Coronary artery (tissue), 2 donors: ENCODE measurements around the gene SPAG9.

ENCODE experiments used
- DNase-seq: peaks from one replicate; pipeline ENCODE4 v3.0.0-alpha.2; 2017; ENCODE audit warnings: low spot score
- H3K27ac ChIP-seq, 2 donors: fragments of 200-600 bp; sonication (generic); one replicate each; pipeline ENCODE4 v1.5.1; 2016 to 2019
- H3K4me3 ChIP-seq: fragments of 200-600 bp; sonication (generic); 2 replicates; pipeline ENCODE4 v1.5.1; 2016; ENCODE audit warnings: mild to moderate bottlenecking, moderate library complexity
- TF ChIP-seq, protein P1 (sequence below): fragments of 200-600 bp; sonication (generic); IDR thresholded peaks from one replicate; pipeline ENCODE4 v1.5.1; 2019; ENCODE audit warnings: antibody characterized with exemption

SPAG9 gene

DNA sequence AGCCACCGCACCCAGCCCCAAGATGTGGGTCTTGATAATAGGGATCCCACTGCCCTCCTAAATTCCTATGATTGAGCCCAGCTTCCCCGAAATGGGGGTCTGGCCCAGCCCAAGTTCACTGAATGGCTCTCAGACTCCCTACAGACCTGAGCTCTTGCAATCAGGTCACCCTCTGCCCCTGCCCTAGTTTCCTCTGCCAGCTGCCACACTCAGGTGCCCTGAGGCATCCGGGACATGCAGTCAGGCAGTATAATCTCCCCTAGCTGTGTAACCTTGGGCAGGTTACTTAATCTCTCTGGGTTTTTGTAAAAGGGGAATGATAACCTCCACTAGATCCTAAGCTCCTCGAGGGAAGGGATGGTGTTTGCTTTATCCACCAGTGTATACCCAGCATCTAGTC lies 193.4 kb downstream of the SPAG9 start:
- H3K4me3 ChIP-seq: no peak overlapping the region
- TF ChIP-seq, protein P1, sequence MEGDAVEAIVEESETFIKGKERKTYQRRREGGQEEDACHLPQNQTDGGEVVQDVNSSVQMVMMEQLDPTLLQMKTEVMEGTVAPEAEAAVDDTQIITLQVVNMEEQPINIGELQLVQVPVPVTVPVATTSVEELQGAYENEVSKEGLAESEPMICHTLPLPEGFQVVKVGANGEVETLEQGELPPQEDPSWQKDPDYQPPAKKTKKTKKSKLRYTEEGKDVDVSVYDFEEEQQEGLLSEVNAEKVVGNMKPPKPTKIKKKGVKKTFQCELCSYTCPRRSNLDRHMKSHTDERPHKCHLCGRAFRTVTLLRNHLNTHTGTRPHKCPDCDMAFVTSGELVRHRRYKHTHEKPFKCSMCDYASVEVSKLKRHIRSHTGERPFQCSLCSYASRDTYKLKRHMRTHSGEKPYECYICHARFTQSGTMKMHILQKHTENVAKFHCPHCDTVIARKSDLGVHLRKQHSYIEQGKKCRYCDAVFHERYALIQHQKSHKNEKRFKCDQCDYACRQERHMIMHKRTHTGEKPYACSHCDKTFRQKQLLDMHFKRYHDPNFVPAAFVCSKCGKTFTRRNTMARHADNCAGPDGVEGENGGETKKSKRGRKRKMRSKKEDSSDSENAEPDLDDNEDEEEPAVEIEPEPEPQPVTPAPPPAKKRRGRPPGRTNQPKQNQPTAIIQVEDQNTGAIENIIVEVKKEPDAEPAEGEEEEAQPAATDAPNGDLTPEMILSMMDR: no peak
- no peak for DNase-seq
- H3K27ac ChIP-seq: no peak overlapping the region

DNA sequence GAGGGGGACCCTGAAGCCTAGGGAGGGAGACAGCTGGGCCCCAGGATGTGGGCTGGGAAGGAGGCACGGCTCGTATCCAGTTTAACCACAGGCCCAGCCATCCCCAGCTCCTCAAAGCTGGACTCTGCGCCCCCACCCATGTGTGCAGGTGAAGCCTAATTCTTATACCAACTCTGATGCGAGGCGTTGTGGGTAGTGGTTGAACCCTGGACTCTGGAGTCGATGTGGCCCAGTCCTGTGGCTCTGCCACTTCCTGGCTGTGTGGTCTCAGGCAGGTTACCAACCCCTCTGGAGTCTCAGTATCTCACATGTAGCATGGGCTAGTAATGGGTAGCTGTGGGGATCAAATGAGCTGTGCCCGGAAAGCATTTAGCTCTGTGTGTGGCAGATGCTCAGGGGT lies 194.1 kb downstream of the SPAG9 start:
- DNase-seq: no peak
- TF ChIP-seq, protein P1: no peak
- no peak overlapping the region for H3K27ac ChIP-seq

DNA sequence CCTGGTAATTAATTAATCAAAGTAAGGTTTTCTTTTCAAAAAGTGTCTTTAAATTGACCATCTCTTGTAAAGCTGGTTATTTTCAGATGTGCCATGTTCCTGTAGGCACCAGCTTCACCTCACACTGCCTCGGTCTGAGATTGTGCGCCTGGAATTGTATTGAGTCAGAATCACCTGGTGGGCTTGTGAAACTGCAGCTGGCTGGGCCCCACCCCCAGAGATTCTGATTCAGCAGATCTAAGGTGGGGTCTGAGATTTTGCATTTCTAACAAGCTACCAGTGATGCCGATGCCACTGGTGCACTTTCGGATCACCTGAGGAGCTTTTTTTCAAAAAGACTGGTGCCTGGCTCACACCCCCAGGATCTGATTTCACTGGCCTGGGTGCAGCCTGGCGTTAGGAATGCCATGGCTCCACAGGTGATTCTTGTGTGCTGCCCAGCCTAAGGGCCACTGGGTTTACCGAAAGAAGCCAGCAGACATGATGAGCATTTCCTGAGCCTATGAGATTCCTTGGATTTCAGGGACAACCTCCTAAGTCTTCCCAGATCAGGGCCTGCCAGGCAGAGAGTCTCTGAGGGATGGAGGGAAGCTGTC lies 195.3 kb downstream of the SPAG9 start:
- H3K4me3 ChIP-seq: no peak overlapping the region
- no peak overlapping the region for H3K27ac ChIP-seq
- no peak for DNase-seq
- TF ChIP-seq, protein P1: no peak

More for the DNA sequence above, 194.1 kb downstream of the SPAG9 start:
- no peak overlapping the region for H3K4me3 ChIP-seq

DNA sequence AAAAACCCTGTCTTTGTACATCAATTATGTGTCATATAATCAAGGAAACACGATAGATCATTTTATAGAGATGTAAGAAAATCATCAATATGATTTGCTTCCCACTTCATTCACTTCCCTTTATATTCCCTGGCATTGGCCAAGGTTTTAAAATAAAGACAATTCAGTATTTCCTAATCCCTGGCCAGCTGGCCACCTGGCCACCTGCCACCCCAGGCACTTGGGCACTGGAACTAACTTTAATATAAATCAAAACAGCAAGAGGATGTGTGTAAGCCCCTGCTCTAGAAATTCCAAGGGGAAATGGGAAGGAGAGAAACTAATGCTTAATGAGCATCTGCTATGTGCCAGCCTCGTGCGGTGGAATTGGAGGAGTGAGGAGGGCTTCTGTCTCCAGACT lies 195.9 kb downstream of the SPAG9 start:
- DNase-seq: no peak
- TF ChIP-seq, protein P1: no peak
- no peak overlapping the region for H3K27ac ChIP-seq
- H3K4me3 ChIP-seq: no peak overlapping the region

DNA sequence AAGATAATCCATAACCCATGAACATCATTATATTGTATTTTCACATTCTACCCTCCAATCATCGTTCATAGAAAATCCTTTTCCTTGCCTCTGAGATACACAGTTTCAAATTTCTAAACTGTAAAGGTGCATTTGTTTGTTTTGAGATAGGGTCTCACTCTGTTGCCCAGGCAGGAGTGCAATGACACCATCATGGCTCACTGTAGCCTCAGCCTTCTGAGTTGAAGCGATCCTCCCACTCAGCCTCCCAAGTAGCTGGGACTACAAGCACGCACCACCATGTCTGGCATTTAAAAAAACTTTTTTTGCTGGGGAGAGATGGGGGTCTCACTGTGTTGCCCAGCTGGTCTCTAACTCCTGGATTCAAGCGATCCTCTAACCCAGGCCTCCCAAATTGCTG lies 196.4 kb downstream of the SPAG9 start:
- DNase-seq: no peak
- TF ChIP-seq, protein P1: no peak
- Histone ChIP-seq H3K4me3 (no peak overlapping the region), H3K27ac (no peak overlapping the region)

DNA sequence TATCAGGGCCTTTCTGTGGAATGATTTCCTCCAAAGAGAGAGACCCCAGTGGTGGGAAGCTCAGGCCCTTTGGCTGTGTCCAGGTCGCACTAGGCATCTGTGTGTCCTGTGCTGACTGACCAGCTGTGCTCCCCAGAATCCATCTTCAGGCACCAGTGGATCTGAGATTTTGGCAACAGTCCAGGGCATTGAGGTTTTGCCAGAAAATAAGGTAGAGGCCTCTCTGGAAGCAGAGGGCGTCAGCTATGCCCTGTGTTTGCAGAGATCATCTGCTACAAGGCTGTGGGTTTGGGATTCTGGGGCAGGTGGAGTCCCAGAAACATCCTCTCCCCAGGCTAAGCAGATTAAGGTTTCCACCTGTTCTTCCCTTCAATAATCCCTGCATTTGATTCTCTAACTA lies 197.1 kb downstream of the SPAG9 start:
- TF ChIP-seq, protein P1: no peak
- Histone ChIP-seq H3K27ac (no peak overlapping the region), H3K4me3 (no peak overlapping the region)
- no peak for DNase-seq

DNA sequence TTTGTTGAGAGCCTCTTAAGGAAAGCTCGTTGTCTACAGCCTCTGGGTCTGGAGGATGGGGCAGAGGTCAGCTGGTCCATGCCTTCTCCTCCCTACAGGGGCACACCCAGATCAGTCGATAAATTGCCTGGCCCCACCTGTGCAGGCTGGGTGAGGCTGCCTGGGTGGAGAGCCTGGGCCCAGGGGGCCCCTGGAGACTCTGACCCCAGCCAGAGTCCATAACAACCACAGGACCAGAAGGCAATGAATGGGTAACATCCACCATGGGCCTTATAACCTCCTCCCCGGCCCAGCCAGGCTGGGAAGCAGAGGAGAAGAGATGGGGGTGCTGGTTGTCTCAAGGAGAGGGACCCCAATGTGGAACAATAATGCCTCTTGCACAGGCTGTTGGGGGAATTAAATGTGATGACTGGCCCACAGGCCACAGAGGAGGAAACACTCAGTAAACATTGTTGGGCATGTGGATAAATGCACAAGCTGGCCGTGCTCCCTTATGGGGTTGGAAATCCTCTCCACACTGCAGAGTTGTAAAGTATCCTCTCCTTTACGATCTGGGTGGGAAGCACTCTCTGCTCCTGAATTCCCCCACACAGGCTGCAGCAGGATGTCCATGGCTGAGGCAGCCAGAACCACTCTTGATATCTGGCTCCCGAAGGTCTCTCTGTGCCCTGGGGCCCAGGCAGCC lies 197.8 kb downstream of the SPAG9 start:
- TF ChIP-seq, protein P1: no peak
- Histone ChIP-seq H3K4me3 (no peak overlapping the region), H3K27ac (no peak overlapping the region)
- no peak for DNase-seq
